ENCODE measurements around the gene CLCNKA.

DNA sequence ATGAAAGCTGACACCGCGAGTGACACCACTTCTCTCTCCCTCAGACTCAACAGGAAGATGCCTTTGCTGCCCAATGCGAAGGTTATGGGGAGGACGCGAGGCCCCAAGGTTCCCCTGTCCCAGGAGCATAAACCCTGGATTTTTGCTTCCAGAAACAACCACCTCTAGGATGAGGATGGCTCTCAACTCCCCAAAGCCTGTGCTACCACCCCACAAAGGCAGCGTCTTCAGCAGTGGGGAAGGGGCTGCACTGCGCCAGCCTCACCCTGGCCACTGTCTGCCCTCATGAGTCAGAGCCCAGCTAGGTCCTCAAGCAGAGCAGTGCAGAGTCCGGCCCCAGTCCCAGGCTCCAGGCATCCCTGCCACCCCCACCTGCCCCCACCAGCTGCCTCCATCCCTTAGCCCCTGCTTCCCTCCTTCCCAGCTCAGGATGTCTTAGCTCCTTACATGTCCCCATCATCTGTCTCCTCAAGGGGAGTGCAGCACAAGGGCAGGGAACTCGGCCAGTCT is 24.7 kb upstream of the CLCNKA start:
- TF ChIP-seq, protein P1, sequence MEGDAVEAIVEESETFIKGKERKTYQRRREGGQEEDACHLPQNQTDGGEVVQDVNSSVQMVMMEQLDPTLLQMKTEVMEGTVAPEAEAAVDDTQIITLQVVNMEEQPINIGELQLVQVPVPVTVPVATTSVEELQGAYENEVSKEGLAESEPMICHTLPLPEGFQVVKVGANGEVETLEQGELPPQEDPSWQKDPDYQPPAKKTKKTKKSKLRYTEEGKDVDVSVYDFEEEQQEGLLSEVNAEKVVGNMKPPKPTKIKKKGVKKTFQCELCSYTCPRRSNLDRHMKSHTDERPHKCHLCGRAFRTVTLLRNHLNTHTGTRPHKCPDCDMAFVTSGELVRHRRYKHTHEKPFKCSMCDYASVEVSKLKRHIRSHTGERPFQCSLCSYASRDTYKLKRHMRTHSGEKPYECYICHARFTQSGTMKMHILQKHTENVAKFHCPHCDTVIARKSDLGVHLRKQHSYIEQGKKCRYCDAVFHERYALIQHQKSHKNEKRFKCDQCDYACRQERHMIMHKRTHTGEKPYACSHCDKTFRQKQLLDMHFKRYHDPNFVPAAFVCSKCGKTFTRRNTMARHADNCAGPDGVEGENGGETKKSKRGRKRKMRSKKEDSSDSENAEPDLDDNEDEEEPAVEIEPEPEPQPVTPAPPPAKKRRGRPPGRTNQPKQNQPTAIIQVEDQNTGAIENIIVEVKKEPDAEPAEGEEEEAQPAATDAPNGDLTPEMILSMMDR (conservative IDR thresholded peaks at IDR 0.05; ENCODE audit: low read length), result no peak
- TF ChIP-seq EZH2phosphoT487 (IDR thresholded peaks at IDR 0.05; ENCODE audit: borderline replicate concordance, low read depth, low read length), result no peak
